ENCODE data around the gene PARVG. TPM values are rescaled to one million over a fixed set of nuclear protein-coding genes. Genes with fewer than 3 reads are reported as not detected.

Gene PARVG
- total and polyA plus RNA-seq, 9 of the 15 experiments (the other 6 are each of a cell fraction or from before 2014, with no cell fraction given) = 0.35 TPM; not detected in 8

- TF ChIP-seq GABPB1 (CRISPR knock-in tag; IDR thresholded peaks at IDR 0.05) (no peak), HNRNPH1 (optimal IDR thresholded peaks at IDR 0.05; ENCODE audit: low read depth, low read length) (no peak), HDAC1 (IDR thresholded peaks at IDR 0.05) (no peak)
Measured at GRCh38 chr22:44147821-44148574, 32.7 kb upstream of the PARVG start (continued).

DNA sequence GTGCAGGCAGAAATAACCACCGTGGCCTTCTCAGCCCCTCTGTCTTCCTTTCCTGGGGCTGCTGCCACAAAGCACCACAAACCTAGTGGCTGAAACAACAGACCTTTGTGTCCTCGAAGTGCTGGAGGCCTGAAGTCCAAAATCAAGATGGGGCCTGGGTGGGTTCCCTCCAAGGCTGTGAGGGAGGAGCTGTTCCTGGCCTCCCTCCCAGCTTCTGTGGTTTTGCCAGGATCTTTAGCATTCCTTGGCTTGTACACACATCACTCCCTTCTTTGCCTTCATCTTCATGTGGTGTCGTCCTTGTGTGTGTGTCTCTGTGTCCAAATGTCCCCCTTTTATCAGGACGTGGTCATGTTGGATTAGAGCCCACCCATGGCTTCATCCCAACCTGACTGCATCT is 29.0 kb upstream of the PARVG start:
- ChIA-PET CTCF (ENCODE audit: low intra/inter-chr PET ratio) (interaction anchor here (0.6 kb wide), 1 partner anchor 476 kb away, joined by 3 read pairs; no protein-coding TSS in a partner anchor), POLR2A (no interaction called here)
- Histone ChIP-seq H3K27me3 (ENCODE audit: control insufficient read depth in 2 of 2, insufficient read depth in 2 of 2, low read length in 2 of 2) (no peaks in the 10 kb centered on the region), H3K9me1 (ENCODE audit: control insufficient read depth, insufficient read depth, low read length) (peaks cover under 1% of the 10 kb centered on the region), H3K79me2 (ENCODE audit: control insufficient read depth, insufficient read depth, low read length) (no peaks in the 10 kb centered on the region), H3K27ac (ENCODE audit: extremely low read depth, low read depth, low read length) (no peak overlapping the region), H3K4me2 (ENCODE audit: insufficient read depth, low read length) (no peak overlapping the region), H3K4me3 (no peak overlapping the region), H4K20me1 (replicated peaks; ENCODE audit: control insufficient read depth, insufficient read depth, low read length) (no peaks in the 10 kb centered on the region), H3K9ac (ENCODE audit: insufficient read depth in 1 of 2, low read depth in 2 of 2, low read length in 2 of 2) (no peak overlapping the region), H3K9me3 (replicated peaks; ENCODE audit: control insufficient read depth, insufficient read depth, low read depth, low read length) (no peaks in the 10 kb centered on the region), H2AFZ (ENCODE audit: low read depth, low read length) (no peak overlapping the region), H3K4me1 (replicated peaks in 1 of 2; ENCODE audit: control insufficient read depth in 2 of 2, insufficient read depth in 2 of 2, low read length in 2 of 2) (peaks cover 0 to 1% of the 10 kb centered on the region in 2 experiments; a peak in 2 of 5 replicates), H3K36me3 (ENCODE audit: control insufficient read depth, insufficient read depth, low read length) (0 out of 3 replicates have a peak, but pooled peaks cover 5% of the 10 kb centered on the region)
- DNase-seq (ENCODE audit: extremely low read depth in 1 of 4, low spot score in 3 of 4) (no peak), ATAC-seq (no peak), FAIRE-seq (no peak)
- 52% methylated on average over 2 of the region's 4 CpGs for WGBS (ENCODE audit: insufficient coverage, low coverage, missing lambda C conversion rate)
- in situ Hi-C loops (cut with MboI) = no loop called here
- intact Hi-C loops (cut with micrococcal nuclease) = no loop called here
- BruUV-seq (replicated peaks) = no TSS peak
- TF ChIP-seq NR1H2 (CRISPR knock-in tag; IDR thresholded peaks at IDR 0.05) (no peak), ZNF830 (CRISPR knock-in tag; IDR thresholded peaks at IDR 0.05) (no peak), ETV6 (IDR thresholded peaks at IDR 0.05; ENCODE audit: borderline replicate concordance in 1 of 2, low read depth in 2 of 2, low read length in 1 of 2) (no peak), ETV6 (CRISPR knock-in tag; IDR thresholded peaks at IDR 0.05; ENCODE audit: borderline replicate concordance) (no peak), HDAC2 (IDR thresholded peaks at IDR 0.05) (no peak), ESRRA (IDR thresholded peaks at IDR 0.05; ENCODE audit: borderline replicate concordance, low read depth) (no peak), TFE3 (CRISPR knock-in tag; IDR thresholded peaks at IDR 0.05) (no peak), SMARCE1 (IDR thresholded peaks at IDR 0.05) (no peak), VEZF1 (CRISPR knock-in tag; IDR thresholded peaks at IDR 0.05) (no peak), CEBPG (CRISPR knock-in tag; IDR thresholded peaks at IDR 0.05) (no peak), CEBPG (tag; conservative IDR thresholded peaks at IDR 0.05 in 1 of 2, IDR thresholded peaks at IDR 0.05 in 1 of 2) (no peak), CREM (IDR thresholded peaks at IDR 0.05; ENCODE audit: low read depth) (no peak), ARID3A (IDR thresholded peaks at IDR 0.05; ENCODE audit: borderline replicate concordance, low read depth, low read length) (no peak), CBFA2T2 (conservative IDR thresholded peaks at IDR 0.05) (no peak)

All from K562 (cell line).